HepG2 (cell line): ENCODE data around the gene TSHZ1. TPM values are rescaled to one million over a fixed set of nuclear protein-coding genes. Genes with fewer than 3 reads are reported as not detected.
A peak's percentile ranks its signal among the peaks of the same experiment; 100 is the strongest.

Source experiments
- BHLHE40 ChIP-seq: IDR thresholded peaks from 2 replicates; pipeline ENCODE4 v1.6.1; 2011; ENCODE audit warnings: low read length, improper control_type of control experiment
- GABPB1 ChIP-seq: IDR thresholded peaks from 2 replicates; pipeline ENCODE4 v1.6.1; 2016; ENCODE audit warnings: mild to moderate bottlenecking, missing genetic modification reagents, moderate library complexity, missing compliant biosample characterization
- HDAC2 ChIP-seq: sonication (generic); formaldehyde crosslinking; IDR thresholded peaks from 2 replicates; pipeline ENCODE4 v1.4.0; 2020; ENCODE audit warnings: missing genetic modification reagents
- HOXA3 ChIP-seq: sonication (generic); formaldehyde crosslinking; IDR thresholded peaks from 2 replicates; pipeline ENCODE4 v1.5.0; 2020; ENCODE audit warnings: missing genetic modification reagents
- MAF1 ChIP-seq: sonication (generic); formaldehyde crosslinking; IDR thresholded peaks from 2 replicates; pipeline ENCODE4 v1.5.0; 2020; ENCODE audit warnings: missing genetic modification reagents, borderline replicate concordance
- MTF2 ChIP-seq: sonication (generic); formaldehyde crosslinking; IDR thresholded peaks from 2 replicates; pipeline ENCODE4 v1.5.0; 2020; ENCODE audit warnings: missing genetic modification reagents, borderline replicate concordance
- RAD21 ChIP-seq: fragments of 450-650 bp; formaldehyde crosslinking; IDR thresholded peaks from 2 replicates; pipeline ENCODE4 v1.5.0; 2020; ENCODE audit warnings: mild to moderate bottlenecking
- RARA ChIP-seq: IDR thresholded peaks from 2 replicates; pipeline ENCODE4 v1.6.1; 2016; ENCODE audit warnings: missing genetic modification reagents, missing compliant biosample characterization
- RFXAP ChIP-seq: sonication (generic); formaldehyde crosslinking; IDR thresholded peaks from 2 replicates; pipeline ENCODE4 v1.4.0; 2020; ENCODE audit warnings: missing genetic modification reagents, borderline replicate concordance
- TFE3 ChIP-seq: IDR thresholded peaks from 2 replicates; pipeline ENCODE4 v1.6.1; 2016
- ZFY ChIP-seq: sonication (generic); formaldehyde crosslinking; IDR thresholded peaks from 2 replicates; pipeline ENCODE4 v1.4.0; 2020; ENCODE audit warnings: missing genetic modification reagents
- ZNF138 ChIP-seq: sonication (generic); formaldehyde crosslinking; IDR thresholded peaks from 2 replicates; pipeline ENCODE4 v1.5.0; 2020; ENCODE audit warnings: mild to moderate bottlenecking, low read depth, missing genetic modification reagents
- ZNF609 ChIP-seq: sonication (generic); formaldehyde crosslinking; IDR thresholded peaks from 2 replicates; pipeline ENCODE4 v1.4.0; 2020; ENCODE audit warnings: mild to moderate bottlenecking, missing genetic modification reagents, borderline replicate concordance
- ZNF766 ChIP-seq: sonication (generic); formaldehyde crosslinking; IDR thresholded peaks from 2 replicates; pipeline ENCODE4 v1.5.0; 2020; ENCODE audit warnings: missing genetic modification reagents, borderline replicate concordance
- polyA plus RNA-seq, 8 experiments: library from polyadenylated mRNA; depleted of rRNA in 3 of 8; stranded (reverse) in 7 of 8; unstranded in 1 of 8; fragments of >200 nt; fragmentation: Illumina TruSeq in 4 of 8; extraction: Trizol in 4 of 8; gene quantifications; 2 replicates each; pipeline versions ENCODE4 v1.2.1 to v1.2.3, GENCODE V29; 2011 to 2016; ENCODE audit warnings: low read depth in 4 of 8, missing spikeins in 1 of 8, mixed read lengths in 1 of 8; ENCODE audit not compliant: insufficient read depth in 1 of 8
- total RNA-seq, 5 experiments: library from RNA; depleted of rRNA; stranded (reverse); fragments of >200 nt; fragmentation: Illumina TruSeq; extraction: Trizol; gene quantifications; 2 replicates each; pipeline ENCODE4 v1.2.3, GENCODE V29; 2016; ENCODE audit warnings: low read depth in 1 of 5
- TF ChIP-seq, protein P1 (sequence below): sonication (generic); formaldehyde crosslinking; IDR thresholded peaks from 2 replicates; pipeline ENCODE4 v1.8.0; 2022; ENCODE audit warnings: mild to moderate bottlenecking, missing genetic modification reagents; ENCODE audit not compliant: insufficient replicate concordance
- TF ChIP-seq, protein P2 (sequence below): sonication (generic); formaldehyde crosslinking; IDR thresholded peaks from 2 replicates; pipeline ENCODE4 v1.5.0; 2020; ENCODE audit warnings: missing genetic modification reagents
- TF ChIP-seq, protein P3 (sequence below): sonication (generic); formaldehyde crosslinking; IDR thresholded peaks from 2 replicates; pipeline ENCODE4 v1.4.0; 2020; ENCODE audit warnings: missing genetic modification reagents

The TSHZ1 gene
- total and polyA plus RNA-seq, 2 of the 13 experiments (the other 11 are each of a cell fraction or from before 2014, with no cell fraction given) = 2.5 to 2.7 TPM

GRCh38 chr18:75209129-75209950 lies 1.3 kb upstream of the TSHZ1 start, which contains the start of gene PTGR3 (continued):
- TF ChIP-seq MAF1 (CRISPR knock-in tag) (no peak), ZFY (CRISPR knock-in tag) (peak; percentile 71), ZNF138 (CRISPR knock-in tag) (no peak), RAD21 (CRISPR knock-in tag) (peak; percentile 33; the same call in 1 of the 2 replicates), ZNF609 (CRISPR knock-in tag) (no peak), RARA (no peak; the same call in 1 of the 2 replicates), BHLHE40 (peak; percentile 52; the same call in 1 of the 2 replicates), GABPB1 (CRISPR knock-in tag) (peak; percentile 74), HDAC2 (0 out of 2 replicates have a peak, but pooled peaks have one; percentile 38), TFE3 (CRISPR knock-in tag) (no peak; the same call in 1 of the 2 replicates), ZNF766 (CRISPR knock-in tag) (peak; percentile 32; the same call in 1 of the 2 replicates), HOXA3 (CRISPR knock-in tag) (peak; percentile 50; the same call in 1 of the 2 replicates), MTF2 (no peak), RFXAP (CRISPR knock-in tag) (no peak)
- TF ChIP-seq, protein P1, sequence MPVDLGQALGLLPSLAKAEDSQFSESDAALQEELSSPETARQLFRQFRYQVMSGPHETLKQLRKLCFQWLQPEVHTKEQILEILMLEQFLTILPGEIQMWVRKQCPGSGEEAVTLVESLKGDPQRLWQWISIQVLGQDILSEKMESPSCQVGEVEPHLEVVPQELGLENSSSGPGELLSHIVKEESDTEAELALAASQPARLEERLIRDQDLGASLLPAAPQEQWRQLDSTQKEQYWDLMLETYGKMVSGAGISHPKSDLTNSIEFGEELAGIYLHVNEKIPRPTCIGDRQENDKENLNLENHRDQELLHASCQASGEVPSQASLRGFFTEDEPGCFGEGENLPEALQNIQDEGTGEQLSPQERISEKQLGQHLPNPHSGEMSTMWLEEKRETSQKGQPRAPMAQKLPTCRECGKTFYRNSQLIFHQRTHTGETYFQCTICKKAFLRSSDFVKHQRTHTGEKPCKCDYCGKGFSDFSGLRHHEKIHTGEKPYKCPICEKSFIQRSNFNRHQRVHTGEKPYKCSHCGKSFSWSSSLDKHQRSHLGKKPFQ = no peak
- TF ChIP-seq, protein P2, sequence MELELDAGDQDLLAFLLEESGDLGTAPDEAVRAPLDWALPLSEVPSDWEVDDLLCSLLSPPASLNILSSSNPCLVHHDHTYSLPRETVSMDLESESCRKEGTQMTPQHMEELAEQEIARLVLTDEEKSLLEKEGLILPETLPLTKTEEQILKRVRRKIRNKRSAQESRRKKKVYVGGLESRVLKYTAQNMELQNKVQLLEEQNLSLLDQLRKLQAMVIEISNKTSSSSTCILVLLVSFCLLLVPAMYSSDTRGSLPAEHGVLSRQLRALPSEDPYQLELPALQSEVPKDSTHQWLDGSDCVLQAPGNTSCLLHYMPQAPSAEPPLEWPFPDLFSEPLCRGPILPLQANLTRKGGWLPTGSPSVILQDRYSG (CRISPR knock-in tag) = 0 out of 2 replicates have a peak, but pooled peaks have one; percentile 25
- TF ChIP-seq, protein P3, sequence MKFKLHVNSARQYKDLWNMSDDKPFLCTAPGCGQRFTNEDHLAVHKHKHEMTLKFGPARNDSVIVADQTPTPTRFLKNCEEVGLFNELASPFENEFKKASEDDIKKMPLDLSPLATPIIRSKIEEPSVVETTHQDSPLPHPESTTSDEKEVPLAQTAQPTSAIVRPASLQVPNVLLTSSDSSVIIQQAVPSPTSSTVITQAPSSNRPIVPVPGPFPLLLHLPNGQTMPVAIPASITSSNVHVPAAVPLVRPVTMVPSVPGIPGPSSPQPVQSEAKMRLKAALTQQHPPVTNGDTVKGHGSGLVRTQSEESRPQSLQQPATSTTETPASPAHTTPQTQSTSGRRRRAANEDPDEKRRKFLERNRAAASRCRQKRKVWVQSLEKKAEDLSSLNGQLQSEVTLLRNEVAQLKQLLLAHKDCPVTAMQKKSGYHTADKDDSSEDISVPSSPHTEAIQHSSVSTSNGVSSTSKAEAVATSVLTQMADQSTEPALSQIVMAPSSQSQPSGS (CRISPR knock-in tag) = no peak
